HL-60 (cell line): ENCODE data around the gene KCNIP2.

Experiments
- CTCF ChIP-seq: IDR thresholded peaks from one replicate; pipeline ENCODE4 v1.5.1; 2011; ENCODE audit warnings: low read length, control low read depth, inconsistent platforms; ENCODE audit not compliant: insufficient read depth
- POLR2AphosphoS5 ChIP-seq: IDR thresholded peaks from 2 replicates; pipeline ENCODE4 v1.6.1; 2012; ENCODE audit warnings: low read depth
- SPI1 ChIP-seq: IDR thresholded peaks from 2 replicates; pipeline ENCODE4 v1.6.1; 2012; ENCODE audit warnings: low read depth, mild to moderate bottlenecking, borderline replicate concordance
- TF ChIP-seq, protein P1 (sequence below): IDR thresholded peaks from 2 replicates; pipeline ENCODE4 v1.6.1; 2012; ENCODE audit warnings: low read depth; ENCODE audit not compliant: insufficient replicate concordance

GRCh38 chr10:101780187-101780817 lies 63.3 kb downstream of the KCNIP2 start:
- no peak for TF ChIP-seq CTCF
- TF ChIP-seq SPI1, result no peak
- no peak for TF ChIP-seq POLR2AphosphoS5
- TF ChIP-seq, protein P1, sequence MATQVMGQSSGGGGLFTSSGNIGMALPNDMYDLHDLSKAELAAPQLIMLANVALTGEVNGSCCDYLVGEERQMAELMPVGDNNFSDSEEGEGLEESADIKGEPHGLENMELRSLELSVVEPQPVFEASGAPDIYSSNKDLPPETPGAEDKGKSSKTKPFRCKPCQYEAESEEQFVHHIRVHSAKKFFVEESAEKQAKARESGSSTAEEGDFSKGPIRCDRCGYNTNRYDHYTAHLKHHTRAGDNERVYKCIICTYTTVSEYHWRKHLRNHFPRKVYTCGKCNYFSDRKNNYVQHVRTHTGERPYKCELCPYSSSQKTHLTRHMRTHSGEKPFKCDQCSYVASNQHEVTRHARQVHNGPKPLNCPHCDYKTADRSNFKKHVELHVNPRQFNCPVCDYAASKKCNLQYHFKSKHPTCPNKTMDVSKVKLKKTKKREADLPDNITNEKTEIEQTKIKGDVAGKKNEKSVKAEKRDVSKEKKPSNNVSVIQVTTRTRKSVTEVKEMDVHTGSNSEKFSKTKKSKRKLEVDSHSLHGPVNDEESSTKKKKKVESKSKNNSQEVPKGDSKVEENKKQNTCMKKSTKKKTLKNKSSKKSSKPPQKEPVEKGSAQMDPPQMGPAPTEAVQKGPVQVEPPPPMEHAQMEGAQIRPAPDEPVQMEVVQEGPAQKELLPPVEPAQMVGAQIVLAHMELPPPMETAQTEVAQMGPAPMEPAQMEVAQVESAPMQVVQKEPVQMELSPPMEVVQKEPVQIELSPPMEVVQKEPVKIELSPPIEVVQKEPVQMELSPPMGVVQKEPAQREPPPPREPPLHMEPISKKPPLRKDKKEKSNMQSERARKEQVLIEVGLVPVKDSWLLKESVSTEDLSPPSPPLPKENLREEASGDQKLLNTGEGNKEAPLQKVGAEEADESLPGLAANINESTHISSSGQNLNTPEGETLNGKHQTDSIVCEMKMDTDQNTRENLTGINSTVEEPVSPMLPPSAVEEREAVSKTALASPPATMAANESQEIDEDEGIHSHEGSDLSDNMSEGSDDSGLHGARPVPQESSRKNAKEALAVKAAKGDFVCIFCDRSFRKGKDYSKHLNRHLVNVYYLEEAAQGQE, result no peak
